MG63 (cell line): ENCODE measurements around the gene RNF214. TPM values are rescaled to one million over a fixed set of nuclear protein-coding genes. Genes with fewer than 3 reads are reported as not detected.
"Not testable (repeated sequence)": the region's sequence is repeated elsewhere in the genome, so short reads cannot be mapped to it uniquely, and the experiment has no call there.

Experiments used
- DNase-seq: peaks from one replicate; pipeline ENCODE4 v3.0.0-alpha.2; 2020
- H3K27me3 ChIP-seq: fragments of 250-450 bp; sonication (Bioruptor Pico); 2 replicates; pipeline ENCODE4 v1.5.1; 2020; ENCODE audit warnings: mild to moderate bottlenecking, moderate library complexity
- H3K36me3 ChIP-seq: fragments of 250-450 bp; sonication (Bioruptor Pico); 2 replicates; pipeline ENCODE4 v1.5.1; 2020; ENCODE audit warnings: mild to moderate bottlenecking, moderate library complexity
- H3K4me3 ChIP-seq: fragments of 250-450 bp; sonication (Bioruptor Pico); 2 replicates; pipeline ENCODE4 v1.5.1; 2020; ENCODE audit warnings: mild to moderate bottlenecking, moderate library complexity
- H3K9me3 ChIP-seq: fragments of 250-450 bp; sonication (Bioruptor Pico); 2 replicates; pipeline ENCODE4 v1.5.1; 2020; ENCODE audit warnings: mild to moderate bottlenecking, moderate library complexity
- total RNA-seq: library from RNA; depleted of rRNA; stranded (reverse); fragments of >200 nt; shearing (Covaris generic); gene quantifications from 2 replicates; pipeline ENCODE4 v1.2.3, GENCODE V29; 2014; ENCODE audit warnings: low replicate concordance

The RNF214 gene
- total RNA-seq, 1 experiment from 2014 or later: 2.4 TPM

DNA sequence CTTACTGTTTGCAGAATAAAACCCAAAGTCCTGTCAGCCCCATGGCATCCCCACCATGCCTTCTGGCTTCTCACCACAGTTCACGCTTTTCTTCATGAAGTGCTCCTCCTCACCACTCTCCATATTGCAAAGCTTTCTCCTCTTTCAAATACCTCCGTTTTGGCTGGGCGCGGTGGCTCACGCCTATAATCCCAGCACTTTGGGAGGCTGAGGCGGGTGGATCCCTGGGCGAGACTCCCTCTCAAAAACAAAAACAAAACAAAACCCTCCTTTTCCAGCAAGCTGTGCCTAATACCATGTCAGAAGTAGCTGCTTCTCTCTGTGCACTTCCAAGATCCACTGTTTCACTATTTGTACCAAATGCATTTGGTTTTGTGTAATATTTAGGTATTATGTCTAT lies 76.8 kb downstream of the RNF214 start:
- no peak overlapping the region for H3K4me3 ChIP-seq
- 0 out of 2 replicates have a peak, but pooled peaks cover 2% of the 10 kb centered on the region for H3K36me3 ChIP-seq
- H3K9me3 ChIP-seq: no peaks in the 10 kb centered on the region
- H3K27me3 ChIP-seq: no peaks in the 10 kb centered on the region
- no peak for DNase-seq

DNA sequence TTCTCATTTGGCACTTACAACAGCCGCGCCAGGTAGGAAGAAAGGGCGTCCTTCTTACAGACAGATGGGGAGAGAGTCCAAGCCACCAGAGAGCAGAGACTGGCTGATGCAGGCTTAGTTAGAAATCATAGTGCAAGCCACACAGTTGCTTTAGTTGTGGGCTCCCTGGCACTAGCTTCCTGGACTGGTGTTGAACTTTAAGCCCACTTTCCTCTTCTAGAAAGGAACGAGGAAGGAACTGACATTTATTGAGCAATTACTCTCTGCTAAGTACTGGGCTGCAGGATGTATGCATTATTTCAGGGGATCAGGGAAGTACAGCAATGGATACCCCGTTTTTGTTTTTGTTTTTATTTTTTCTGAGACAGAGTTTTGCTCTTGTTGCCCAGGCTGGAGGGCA lies 80.6 kb downstream of the RNF214 start:
- H3K9me3 ChIP-seq: no peaks in the 10 kb centered on the region
- DNase-seq: no peak
- 0 out of 2 replicates have a peak, but pooled peaks cover 2% of the 10 kb centered on the region for H3K36me3 ChIP-seq
- no peaks in the 10 kb centered on the region for H3K27me3 ChIP-seq
- H3K4me3 ChIP-seq: no peak overlapping the region

DNA sequence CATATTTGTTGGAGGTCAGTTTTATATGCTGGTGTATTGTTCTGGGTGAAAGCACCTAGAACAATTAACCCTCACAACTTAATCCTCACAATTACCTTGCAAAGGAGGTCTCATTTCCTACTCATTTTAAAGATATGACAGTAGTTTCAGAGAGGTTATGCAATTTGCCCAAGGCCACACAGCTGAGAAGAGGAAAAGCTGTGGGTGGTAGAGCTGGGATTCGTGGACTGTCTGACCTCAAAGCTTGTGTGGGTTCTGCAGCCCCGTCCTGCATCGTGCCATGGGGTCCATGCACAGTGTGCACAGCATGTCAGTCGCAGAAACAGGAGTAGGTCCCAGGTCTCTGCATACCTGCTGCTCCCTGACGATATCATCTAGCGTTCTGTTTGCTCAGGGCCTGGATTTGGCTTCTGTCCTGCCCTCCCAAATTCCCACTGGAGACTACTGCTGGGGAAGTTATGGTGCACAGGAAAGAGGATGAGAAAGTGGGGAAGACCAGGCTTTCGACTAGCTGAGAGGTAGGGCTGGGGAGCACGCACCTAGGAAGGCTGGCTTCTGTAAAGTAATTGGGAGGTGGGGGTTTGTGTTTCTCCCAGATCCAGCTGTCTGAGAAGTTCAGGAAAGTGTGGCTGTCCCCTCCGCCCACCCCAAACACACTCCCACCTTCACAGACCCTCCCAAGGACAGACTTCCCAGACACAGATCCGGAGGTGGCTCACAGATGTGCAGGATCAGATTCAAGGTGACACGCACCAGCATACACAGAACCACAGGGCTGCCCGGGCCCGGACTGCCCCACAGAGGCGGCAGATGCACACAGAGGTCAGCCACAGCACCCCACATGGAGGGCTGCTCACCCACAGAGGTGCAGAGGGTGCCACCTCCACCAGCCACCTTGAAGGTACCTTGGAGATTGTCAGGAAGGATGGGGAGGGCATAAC lies 81.6 kb downstream of the RNF214 start:
- Histone ChIP-seq H3K27me3 (no peaks in the 10 kb centered on the region), H3K36me3 (0 out of 2 replicates have a peak, but pooled peaks cover 2% of the 10 kb centered on the region), H3K4me3 (no peak overlapping the region), H3K9me3 (no peaks in the 10 kb centered on the region)
- no peak for DNase-seq

DNA sequence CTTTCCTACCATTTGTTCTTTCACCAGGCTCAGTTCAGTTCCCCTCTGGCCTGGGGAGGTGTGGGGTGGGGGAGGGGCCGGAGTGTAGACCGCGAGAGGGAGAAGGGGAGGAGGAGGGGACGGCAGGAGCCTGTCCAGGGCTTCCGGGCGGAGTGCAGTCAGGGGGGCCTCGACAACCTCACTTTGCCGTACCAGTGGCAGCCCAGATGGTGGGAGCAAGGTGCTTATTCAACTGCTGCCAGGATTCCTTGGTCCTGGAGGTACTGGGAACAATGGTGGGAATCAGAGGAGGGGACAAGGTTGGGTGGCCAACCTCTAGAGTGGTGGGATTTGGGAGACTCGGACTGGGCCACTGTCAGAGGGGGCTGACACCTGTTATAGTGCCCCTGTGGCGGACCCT lies 82.4 kb downstream of the RNF214 start:
- Histone ChIP-seq H3K4me3 (peak overlapping the region; percentile 79), H3K36me3 (0 out of 2 replicates have a peak, but pooled peaks cover 2% of the 10 kb centered on the region), H3K9me3 (no peaks in the 10 kb centered on the region), H3K27me3 (no peaks in the 10 kb centered on the region)
- no peak for DNase-seq

DNA sequence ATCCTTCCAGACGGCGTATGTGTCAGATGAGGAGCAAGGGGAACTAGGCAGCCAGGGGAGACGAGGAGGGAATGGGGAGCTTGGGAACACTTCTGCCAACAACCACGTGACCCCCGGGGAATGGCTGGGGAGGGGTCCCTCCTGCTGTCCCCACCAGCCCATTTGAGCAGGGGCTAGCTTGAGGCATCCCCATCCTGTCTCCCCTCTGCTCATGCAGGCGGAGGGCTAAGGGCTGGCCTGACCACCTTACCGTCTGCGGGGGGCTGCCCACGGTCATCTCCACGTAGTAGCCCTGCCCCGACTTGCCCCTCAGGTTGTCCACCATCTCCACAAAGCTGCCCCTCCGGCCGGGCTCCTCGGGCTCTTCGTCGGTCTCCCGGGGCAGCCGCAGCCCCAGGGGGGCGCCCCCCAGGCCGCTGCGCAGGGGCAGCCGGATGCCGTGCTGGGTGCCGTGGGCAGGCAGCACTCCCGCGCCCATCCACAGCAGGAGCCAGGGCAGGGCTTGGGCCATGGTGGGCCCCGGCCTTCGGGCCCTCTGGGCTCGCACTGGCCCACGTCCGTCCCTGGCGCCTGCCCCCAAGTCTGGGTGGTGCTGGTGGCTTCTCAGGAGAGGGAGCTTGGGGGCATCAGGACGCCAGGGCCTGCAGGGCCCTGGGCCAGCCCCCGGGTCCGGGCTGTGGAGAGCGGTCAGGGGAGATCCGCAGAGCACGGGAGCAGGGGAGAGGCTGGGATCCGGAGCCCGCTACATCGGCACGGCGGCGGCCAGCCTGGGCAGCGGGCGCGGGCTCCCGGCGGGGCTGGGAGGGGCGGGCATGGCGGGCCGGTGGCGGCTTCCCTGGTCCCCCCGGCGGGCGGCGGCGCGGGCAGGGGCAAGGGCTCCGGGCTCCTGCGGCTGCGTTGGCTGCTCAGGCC lies 83.1 kb downstream of the RNF214 start:
- peak overlapping the region; percentile 79 for H3K4me3 ChIP-seq
- no peaks in the 10 kb centered on the region for H3K9me3 ChIP-seq
- H3K27me3 ChIP-seq: no peaks in the 10 kb centered on the region
- H3K36me3 ChIP-seq: 0 out of 2 replicates have a peak, but pooled peaks cover 2% of the 10 kb centered on the region
- DNase-seq: peak; percentile 18

DNA sequence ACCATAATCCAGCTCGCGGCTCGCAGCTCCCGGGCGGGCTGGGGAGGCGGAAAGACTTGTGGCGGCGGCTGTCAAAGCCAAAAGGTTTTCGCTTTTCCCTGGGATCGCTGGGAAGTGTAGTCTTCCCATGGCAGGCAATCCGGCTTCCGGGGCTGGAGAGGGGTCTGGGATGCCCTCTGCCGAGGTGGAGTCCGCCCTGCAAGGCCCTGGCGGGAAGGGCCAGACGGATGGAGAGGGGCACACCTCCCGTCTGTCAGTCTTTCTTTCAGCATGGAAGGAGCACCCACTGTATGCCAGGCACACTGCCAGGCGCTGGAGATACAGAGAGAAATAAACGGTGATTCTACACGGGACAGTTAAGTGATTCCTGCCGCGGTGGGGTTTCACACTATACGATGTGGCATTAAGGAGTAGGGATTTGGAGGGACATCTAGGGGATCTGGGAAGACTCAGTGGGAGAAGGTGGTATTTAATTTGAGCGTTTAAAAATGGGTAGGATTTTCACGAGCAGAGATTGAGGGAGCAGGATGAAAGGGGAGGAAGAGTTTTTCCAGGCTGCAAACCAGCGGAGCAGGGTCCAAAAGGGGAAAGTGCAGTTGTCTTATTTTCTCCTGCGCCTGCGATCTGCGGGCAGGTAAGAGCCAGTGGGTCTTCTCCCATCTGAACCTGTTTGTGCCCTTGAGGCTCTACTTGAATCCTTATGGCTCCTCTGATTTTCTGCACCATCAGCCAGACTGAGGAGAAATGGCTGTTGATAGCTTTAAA lies 83.9 kb downstream of the RNF214 start, which contains the start of gene BACE1:
BACE1 (minus strand) TSS at position 60 of the 765 bp plus-strand sequence. CDS start 461 bp downstream, outside the sequence.
- Histone ChIP-seq H3K4me3 (peak within 1 kb of the TSS; percentile 79), H3K36me3 (0 out of 2 replicates have a peak, but pooled peaks cover 2% of the 10 kb centered on the region), H3K9me3 (no peaks in the 10 kb centered on the region), H3K27me3 (no peaks in the 10 kb centered on the region)
- DNase-seq: peak; percentile 89

DNA sequence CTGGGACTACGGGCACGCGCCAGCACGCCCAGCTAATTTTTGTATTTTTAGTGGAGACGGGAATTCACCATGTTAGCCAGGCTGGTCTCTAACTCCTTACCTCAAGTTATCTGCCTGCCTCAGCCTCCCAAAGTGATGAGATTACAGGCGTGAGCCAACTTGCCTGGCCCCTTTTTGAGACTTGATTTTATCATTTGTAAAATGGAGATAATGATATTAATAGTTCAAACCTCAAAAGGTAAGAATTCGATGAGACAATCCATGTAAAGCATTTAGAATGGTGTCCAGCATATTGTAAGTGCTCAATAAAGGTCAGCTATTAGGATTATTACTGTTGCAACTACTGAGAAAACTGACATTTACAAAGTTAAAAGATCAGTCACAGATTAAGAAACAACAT lies 86.3 kb downstream of the RNF214 start:
- no peak overlapping the region for H3K4me3 ChIP-seq

DNA sequence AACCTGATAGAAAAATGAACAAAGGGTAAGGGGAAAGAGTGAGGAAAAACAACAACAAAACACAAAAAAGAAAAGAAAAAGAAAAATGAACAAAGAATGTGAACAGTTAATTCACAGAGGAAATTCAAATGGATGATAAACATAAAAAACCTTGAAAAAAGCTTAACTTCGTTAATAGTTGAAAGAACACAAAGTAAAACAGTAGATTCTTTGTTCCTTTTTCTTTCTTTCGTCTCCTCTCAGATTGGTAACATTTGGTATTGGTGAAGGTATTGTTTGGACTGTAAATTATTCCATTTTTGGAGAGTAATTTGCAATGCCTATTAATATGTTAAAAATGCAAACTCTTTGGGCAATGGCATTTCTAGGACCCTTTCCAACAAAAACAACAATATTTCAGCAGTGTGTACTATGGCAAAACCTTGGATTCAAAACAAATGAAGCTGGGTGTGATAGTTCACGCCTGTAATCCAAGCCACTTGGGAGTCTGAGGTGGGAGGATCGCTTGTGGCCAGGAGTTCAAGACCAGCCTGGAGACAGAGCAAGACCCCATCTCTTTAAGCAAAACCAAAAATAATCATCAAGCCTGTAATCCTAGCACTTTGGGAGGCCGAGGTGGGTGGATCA lies 86.9 kb downstream of the RNF214 start:
- no peaks in the 10 kb centered on the region for H3K9me3 ChIP-seq
- H3K36me3 ChIP-seq: no peaks in the 10 kb centered on the region
- DNase-seq: no peak
- H3K4me3 ChIP-seq: no peak overlapping the region
- no peaks in the 10 kb centered on the region for H3K27me3 ChIP-seq

More for the DNA sequence above, 86.3 kb downstream of the RNF214 start:
- H3K27me3 ChIP-seq: no peaks in the 10 kb centered on the region
- no peaks in the 10 kb centered on the region for H3K9me3 ChIP-seq
- 0 out of 2 replicates have a peak, but pooled peaks cover 2% of the 10 kb centered on the region for H3K36me3 ChIP-seq
- no peak for DNase-seq

DNA sequence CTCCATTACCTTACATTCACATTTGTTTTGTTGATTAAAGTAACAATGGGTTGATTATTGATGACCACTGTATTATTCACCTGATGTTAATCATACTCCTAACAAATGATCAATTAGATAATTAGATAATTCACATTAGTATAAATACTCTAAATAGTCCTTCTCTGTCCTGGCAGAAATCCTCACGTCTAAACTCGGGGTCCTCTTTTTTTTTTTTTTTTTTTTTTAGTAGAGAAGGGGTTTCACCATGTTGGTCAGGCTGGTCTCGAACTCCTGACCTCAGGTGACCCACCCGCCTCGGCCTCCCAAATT lies 94.7 kb downstream of the RNF214 start:
- peak overlapping the region; percentile 67 for H3K4me3 ChIP-seq
- not testable (repeated sequence) for DNase-seq, H3K36me3 ChIP-seq, H3K9me3 ChIP-seq, H3K27me3 ChIP-seq

DNA sequence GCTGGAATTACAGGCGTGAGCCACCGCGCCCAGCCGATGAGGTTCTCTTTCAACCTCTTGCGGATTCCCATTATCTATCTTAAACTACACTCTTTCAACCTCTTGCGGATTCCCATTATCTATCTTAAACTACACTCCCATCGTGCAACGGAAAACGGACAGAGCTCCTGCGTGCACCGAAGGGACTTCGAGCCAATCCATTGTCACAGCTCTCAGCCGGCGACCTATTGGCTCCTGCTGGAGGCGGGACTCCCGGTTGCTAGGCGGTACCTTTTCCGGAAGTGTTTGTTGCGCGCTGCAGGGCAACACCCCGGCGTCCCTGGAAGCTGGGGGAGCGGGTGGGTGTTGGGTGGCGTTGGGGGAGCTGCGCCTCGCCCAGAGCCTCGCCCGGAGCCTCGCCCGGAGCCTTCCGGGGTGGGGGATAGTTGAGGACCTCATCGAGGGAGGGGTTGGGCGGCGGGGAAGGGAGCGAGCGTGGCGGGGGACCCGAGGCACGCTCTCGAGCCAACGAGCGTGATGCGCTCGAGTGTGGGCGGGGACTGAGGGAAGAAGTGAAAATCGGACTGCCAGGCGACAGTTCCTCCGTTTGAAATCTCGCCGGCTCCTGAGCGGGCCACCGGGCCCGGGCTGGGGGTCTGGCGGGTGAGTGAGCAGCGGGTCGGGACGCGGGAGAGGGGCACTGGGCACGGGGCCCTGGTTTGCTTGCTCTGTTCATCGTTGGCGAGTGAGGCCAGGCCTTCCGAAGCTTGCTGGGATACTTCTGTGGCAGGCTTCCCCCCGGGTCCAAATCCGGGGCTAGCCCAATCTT lies 95.3 kb downstream of the RNF214 start, which contains the start of gene CEP164:
CEP164 (plus strand) TSS at position 288 of the 808 bp plus-strand sequence. CDS start 10,733 bp downstream, outside the sequence.
- Histone ChIP-seq H3K36me3 (no peaks in the 10 kb centered on the region; the same call in 1 of the 2 replicates), H3K9me3 (no peaks in the 10 kb centered on the region), H3K4me3 (peak within 1 kb of the TSS; percentile 67), H3K27me3 (no peaks in the 10 kb centered on the region)
- peak; percentile 98 for DNase-seq

DNA sequence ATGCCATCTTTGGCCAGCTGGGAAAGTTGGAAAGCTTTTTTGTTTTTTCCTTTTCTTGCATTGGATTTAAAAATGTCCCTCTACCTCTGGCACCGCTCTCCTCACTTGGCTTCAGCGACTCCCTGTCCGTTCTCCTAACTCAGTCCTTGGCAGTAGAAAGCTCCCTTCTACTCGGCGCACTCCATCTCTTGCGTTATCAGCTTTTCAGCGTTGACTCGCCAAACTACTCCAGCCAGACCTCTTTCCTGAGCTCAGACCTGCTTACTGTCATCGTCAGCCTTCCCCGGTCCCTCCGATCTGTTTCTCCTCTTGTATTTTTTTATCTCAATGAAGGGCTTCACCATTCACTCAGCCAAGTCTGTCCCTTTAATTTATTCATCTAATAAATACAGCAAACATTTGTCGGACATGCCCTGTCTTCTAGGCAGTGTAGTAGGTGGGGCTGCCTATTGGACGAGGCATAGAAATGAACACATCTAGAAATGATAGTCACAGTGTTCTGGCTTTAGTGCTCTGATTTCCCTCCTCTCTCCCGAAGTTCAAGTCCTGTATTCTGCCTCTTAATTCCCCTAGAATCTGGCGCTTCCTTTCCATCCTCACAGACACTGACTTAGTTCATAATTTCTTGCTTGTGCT lies 96.0 kb downstream of the RNF214 start:
- no peak for DNase-seq
- H3K36me3 ChIP-seq: no peaks in the 10 kb centered on the region; the same call in 1 of the 2 replicates
- peak overlapping the region; percentile 67 for H3K4me3 ChIP-seq

DNA sequence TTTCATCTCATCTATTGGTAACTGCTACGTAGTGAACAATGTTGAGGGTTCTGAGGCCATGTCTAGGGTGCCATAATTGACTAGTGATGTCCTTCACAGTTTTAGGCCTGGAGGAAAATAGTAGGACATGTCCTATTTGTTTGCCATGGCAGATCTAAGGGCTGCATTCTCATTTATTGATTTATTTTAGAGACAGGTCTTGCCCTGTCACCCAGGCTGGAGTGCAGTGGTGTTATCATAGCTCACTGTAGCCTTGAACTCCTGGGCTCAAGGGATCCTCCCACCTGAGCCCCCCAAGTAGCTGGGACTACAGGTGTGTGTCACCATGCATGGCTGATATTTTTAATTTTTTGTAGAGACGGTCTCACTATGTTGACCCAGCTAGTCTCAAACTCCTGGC lies 100.4 kb downstream of the RNF214 start:
- H3K36me3 ChIP-seq: no peaks in the 10 kb centered on the region; the same call in 1 of the 2 replicates
- no peaks in the 10 kb centered on the region for H3K27me3 ChIP-seq
- no peak overlapping the region for H3K4me3 ChIP-seq
- no peak for DNase-seq
- H3K9me3 ChIP-seq: no peaks in the 10 kb centered on the region

More for the DNA sequence above, 96.0 kb downstream of the RNF214 start:
- Histone ChIP-seq H3K27me3 (no peaks in the 10 kb centered on the region), H3K9me3 (no peaks in the 10 kb centered on the region)

DNA sequence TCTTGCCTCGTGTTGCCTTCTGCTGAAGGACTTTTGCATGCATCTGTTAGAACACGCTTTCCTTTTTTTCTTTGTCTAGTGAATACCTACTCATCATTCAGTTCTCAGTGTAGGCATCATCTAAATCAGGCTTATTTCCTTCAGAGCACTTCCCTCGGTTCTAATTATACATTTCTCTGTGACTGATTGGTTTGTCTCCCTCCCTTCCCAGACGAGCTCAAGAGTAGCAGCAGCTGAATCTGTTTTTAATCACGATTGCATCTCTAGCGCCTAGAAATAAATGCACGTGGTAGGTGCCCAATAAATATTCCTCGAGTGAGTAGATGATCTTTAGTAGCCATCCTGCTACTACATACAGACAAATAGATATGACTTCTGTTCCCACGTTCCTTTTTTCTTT lies 101.4 kb downstream of the RNF214 start:
- no peaks in the 10 kb centered on the region for H3K27me3 ChIP-seq
- DNase-seq: no peak
- H3K4me3 ChIP-seq: no peak overlapping the region
- peaks cover 1% of the 10 kb centered on the region; the same call in 1 of the 2 replicates for H3K36me3 ChIP-seq
- no peaks in the 10 kb centered on the region for H3K9me3 ChIP-seq

DNA sequence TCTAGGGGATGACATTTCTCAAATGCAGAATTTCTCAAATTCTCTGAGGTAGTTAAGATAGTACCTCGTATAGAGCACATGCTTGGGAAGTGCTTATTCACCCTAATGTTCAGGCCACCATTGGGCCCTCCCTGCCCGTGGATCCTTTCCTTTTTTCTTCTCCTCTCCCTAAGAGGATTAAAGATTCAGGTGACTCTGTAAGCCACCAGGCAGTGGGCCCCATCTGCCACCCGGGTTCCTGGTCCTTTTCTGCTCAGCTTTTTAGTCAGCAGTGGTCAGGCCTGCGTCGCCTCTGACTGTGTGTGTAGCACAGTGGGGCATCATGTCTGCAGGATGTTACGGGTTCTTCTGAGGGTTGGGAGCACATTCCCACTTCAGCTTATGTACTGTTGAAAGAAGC lies 102.4 kb downstream of the RNF214 start:
- no peak for DNase-seq
- Histone ChIP-seq H3K27me3 (no peaks in the 10 kb centered on the region), H3K36me3 (peaks cover 7% of the 10 kb centered on the region), H3K9me3 (no peaks in the 10 kb centered on the region), H3K4me3 (no peak overlapping the region)

DNA sequence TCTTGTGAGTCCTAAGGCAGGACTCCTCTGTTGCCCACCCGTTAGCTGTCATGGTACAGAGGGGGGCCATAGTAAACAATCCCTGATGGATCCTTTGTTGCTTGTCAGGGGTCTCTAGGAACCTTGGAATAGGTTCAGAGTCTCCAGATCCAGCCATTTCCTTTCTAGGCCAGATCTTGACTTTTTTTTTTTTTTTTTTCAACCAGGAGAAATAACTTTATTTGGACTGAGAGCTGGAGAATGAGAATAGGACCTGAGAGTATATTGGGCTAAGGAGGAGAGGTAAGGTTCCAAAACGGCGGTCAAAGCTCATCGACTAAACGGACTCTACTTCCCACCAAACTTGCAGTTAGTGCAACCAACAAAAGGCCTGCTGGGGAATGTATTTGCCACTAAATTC lies 102.9 kb downstream of the RNF214 start:
- Histone ChIP-seq H3K27me3 (no peaks in the 10 kb centered on the region), H3K36me3 (peaks cover 11% of the 10 kb centered on the region)
- no peak for DNase-seq

More for the DNA sequence above, 102.9 kb downstream of the RNF214 start:
- Histone ChIP-seq H3K4me3 (no peak overlapping the region), H3K9me3 (no peaks in the 10 kb centered on the region)
